ENCODE data around the gene JARID2.

GRCh38 chr6:15386110-15386755, 140.4 kb downstream of the JARID2 start:
- TF ChIP-seq JUN (CRISPR knock-in tag; IDR thresholded peaks at IDR 0.05): no peak
- TF ChIP-seq CTCF (IDR thresholded peaks at IDR 0.05): no peak
- no peak for TF ChIP-seq ETV6 (CRISPR knock-in tag; IDR thresholded peaks at IDR 0.05)

All from WTC11 (cell line).